SK-N-SH (cell line): Measurements from ENCODE around the gene SRRM2. TPM values are rescaled to one million over a fixed set of nuclear protein-coding genes. Genes with fewer than 3 reads are reported as not detected.

Source experiments
- CTCF ChIA-PET: fragments of 300-600, 350-600 bp; formaldehyde crosslinking; extraction: SDS; loops from one replicate; lab custom pipeline; 2021; lab: Yijun Ruan, JAX
- POLR2A ChIA-PET: fragments of 350-600 bp; sonication (Branson Sonifier 250); formaldehyde crosslinking; extraction: SDS; loops from one replicate; lab custom pipeline; 2020; ENCODE audit warnings: antibody characterized with exemption, inconsistent platforms; lab: Yijun Ruan, JAX
- DNase-seq: peaks from one replicate; pipeline ENCODE4 v3.0.0; 2012
- H2AFZ ChIP-seq: fragments of 200-600 bp; sonication (generic); 2 replicates; pipeline ENCODE4 v1.8.1; 2016; ENCODE audit warnings: antibody characterized with exemption, mild to moderate bottlenecking, low read depth
- H3F3A ChIP-seq: fragments of 200-600 bp; sonication (generic); replicated peaks from 2 replicates; pipeline ENCODE3; 2016; ENCODE audit warnings: antibody characterized with exemption, mild to moderate bottlenecking; ENCODE audit not compliant: insufficient read depth
- H3K27ac ChIP-seq, 2 experiments: fragments of 200-500 bp in 1 of 2; fragments of 200-600 bp in 1 of 2; sonication (Bioruptor generic) in 1 of 2; sonication (generic), shearing (Covaris generic) in 1 of 2; 2 replicates each; pipeline versions ENCODE4 v1.5.1 to v1.6.1; 2014 to 2016; ENCODE audit warnings: low read depth in 2 of 2, inconsistent platforms in 1 of 2, low read length in 1 of 2, mild to moderate bottlenecking in 1 of 2, mixed read lengths in 1 of 2
- H3K27me3 ChIP-seq: fragments of 200-600 bp; sonication (generic), shearing (Covaris generic); 2 replicates; pipeline ENCODE4 v1.6.1; 2016; ENCODE audit warnings: mixed run types; ENCODE audit not compliant: insufficient read depth
- H3K36me3 ChIP-seq, 2 experiments: fragments of 200-500 bp in 1 of 2; fragments of 200-600 bp in 1 of 2; sonication (Bioruptor generic) in 1 of 2; sonication (generic) in 1 of 2; replicated peaks in 1 of 2; 2 replicates each; pipeline versions ENCODE3 to v1.5.1; 2014 to 2016; ENCODE audit warnings: low read length in 1 of 2, mild to moderate bottlenecking in 1 of 2; ENCODE audit not compliant: insufficient read depth in 2 of 2, control insufficient read depth in 1 of 2
- H3K4me1 ChIP-seq, 2 experiments: fragments of 200-500 bp in 1 of 2; fragments of 200-600 bp in 1 of 2; sonication (Bioruptor generic) in 1 of 2; sonication (generic), shearing (Covaris generic) in 1 of 2; 2 replicates each; pipeline versions ENCODE4 v1.5.1 to v1.6.1; 2014 to 2016; ENCODE audit warnings: low read depth in 1 of 2, low read length in 1 of 2, mixed run types in 1 of 2; ENCODE audit not compliant: insufficient read depth in 2 of 2, control insufficient read depth in 1 of 2
- H3K4me2 ChIP-seq: fragments of 200-600 bp; sonication (generic), shearing (Covaris generic); 2 replicates; pipeline ENCODE4 v1.6.1; 2017; ENCODE audit warnings: mixed run types
- H3K4me3 ChIP-seq, 2 experiments: fragments of 200-500 bp in 1 of 2; fragments of 200-600 bp in 1 of 2; sonication (Bioruptor generic) in 1 of 2; sonication (generic), shearing (Covaris generic) in 1 of 2; 2 replicates each; pipeline versions ENCODE4 v1.5.1 to v1.8.1; 2014 to 2016; ENCODE audit warnings: low read depth in 2 of 2, inconsistent platforms in 1 of 2, low read length in 1 of 2, mild to moderate bottlenecking in 1 of 2, mixed read lengths in 1 of 2, moderate library complexity in 1 of 2
- H3K79me2 ChIP-seq: fragments of 200-600 bp; sonication (generic); 2 replicates; pipeline ENCODE4 v1.8.1; 2017; ENCODE audit warnings: mild to moderate bottlenecking; ENCODE audit not compliant: insufficient read depth
- H3K9ac ChIP-seq: fragments of 200-600 bp; sonication (generic); 2 replicates; pipeline ENCODE4 v1.6.1; 2017; ENCODE audit warnings: mixed run types
- H3K9me2 ChIP-seq: fragments of 200-600 bp; sonication (generic); 2 replicates; pipeline ENCODE4 v1.6.1; 2017; ENCODE audit warnings: mixed run types
- H3K9me3 ChIP-seq: fragments of 200-600 bp; sonication (generic); 2 replicates; pipeline ENCODE4 v1.6.1; 2017; ENCODE audit warnings: mixed run types, mild to moderate bottlenecking, moderate library complexity
- H4K20me1 ChIP-seq: fragments of 200-600 bp; sonication (generic); 2 replicates; pipeline ENCODE4 v1.6.1; 2017; ENCODE audit warnings: mild to moderate bottlenecking, mixed run types; ENCODE audit not compliant: insufficient read depth
- FOXM1 ChIP-seq: IDR thresholded peaks from 2 replicates; pipeline ENCODE4 v1.4.0; 2012; ENCODE audit warnings: low read depth, mild to moderate bottlenecking
- GABPA ChIP-seq: IDR thresholded peaks from 2 replicates; pipeline ENCODE4 v1.4.0; 2012; ENCODE audit warnings: low read depth, mild to moderate bottlenecking
- MXI1 ChIP-seq: IDR thresholded peaks from 2 replicates; pipeline ENCODE4 v1.6.1; 2012; ENCODE audit warnings: mild to moderate bottlenecking, low read depth, low read length, improper control_type of control experiment
- POLR2AphosphoS5 ChIP-seq: IDR thresholded peaks from 2 replicates; pipeline ENCODE4 v1.6.1; 2012; ENCODE audit warnings: low read depth, low read length
- RAD21 ChIP-seq: IDR thresholded peaks from 2 replicates; pipeline ENCODE4 v1.6.1; 2012; ENCODE audit warnings: mild to moderate bottlenecking, low read length
- RFX5 ChIP-seq: IDR thresholded peaks from 2 replicates; pipeline ENCODE4 v1.6.1; 2012; ENCODE audit warnings: mild to moderate bottlenecking, improper control_type of control experiment, low read length
- TCF12 ChIP-seq: IDR thresholded peaks from 2 replicates; pipeline ENCODE4 v1.4.0; 2012
- TEAD4 ChIP-seq: IDR thresholded peaks from 2 replicates; pipeline ENCODE4 v1.4.0; 2012; ENCODE audit warnings: mild to moderate bottlenecking, borderline replicate concordance; ENCODE audit not compliant: insufficient read depth
- WGBS: methylation state at CpG from one replicate; pipeline ENCODE4 v1.1.6; 2017; ENCODE audit warnings: low lambda C conversion rate; 5-methylcytosine and 5-hydroxymethylcytosine counted together
- polyA plus RNA-seq, 3 experiments: library from polyadenylated mRNA; depleted of rRNA; stranded (reverse); fragments of >200 nt; gene quantifications; 2 replicates each; pipeline ENCODE4 v1.2.3, GENCODE V29; 2012
- small RNA-seq, 7 experiments: library from RNA; depleted of rRNA; stranded (forward); fragments of <200 nt; gene quantifications; one replicate each; pipeline ENCODE3, GENCODE V24; 2012
- TF ChIP-seq, protein P1 (sequence below): fragments of 200-600 bp; sonication (generic); IDR thresholded peaks from 2 replicates; pipeline ENCODE4 v1.6.1; 2017; ENCODE audit warnings: antibody characterized with exemption, mild to moderate bottlenecking, moderate library complexity
- TF ChIP-seq, protein P2 (sequence below): fragments of 150-350 bp; IDR thresholded peaks from 2 replicates; pipeline ENCODE4 v1.6.1; 2016; ENCODE audit warnings: mild to moderate bottlenecking, low read depth, low read length
- TF ChIP-seq, protein P3 (sequence below): IDR thresholded peaks from 2 replicates; pipeline ENCODE4 v1.4.0; 2012; ENCODE audit warnings: low read depth, borderline replicate concordance

SRRM2 gene
- polyA plus RNA-seq, 1 of the 3 experiments (the other 2 are of a cell fraction) = 143 TPM

DNA sequence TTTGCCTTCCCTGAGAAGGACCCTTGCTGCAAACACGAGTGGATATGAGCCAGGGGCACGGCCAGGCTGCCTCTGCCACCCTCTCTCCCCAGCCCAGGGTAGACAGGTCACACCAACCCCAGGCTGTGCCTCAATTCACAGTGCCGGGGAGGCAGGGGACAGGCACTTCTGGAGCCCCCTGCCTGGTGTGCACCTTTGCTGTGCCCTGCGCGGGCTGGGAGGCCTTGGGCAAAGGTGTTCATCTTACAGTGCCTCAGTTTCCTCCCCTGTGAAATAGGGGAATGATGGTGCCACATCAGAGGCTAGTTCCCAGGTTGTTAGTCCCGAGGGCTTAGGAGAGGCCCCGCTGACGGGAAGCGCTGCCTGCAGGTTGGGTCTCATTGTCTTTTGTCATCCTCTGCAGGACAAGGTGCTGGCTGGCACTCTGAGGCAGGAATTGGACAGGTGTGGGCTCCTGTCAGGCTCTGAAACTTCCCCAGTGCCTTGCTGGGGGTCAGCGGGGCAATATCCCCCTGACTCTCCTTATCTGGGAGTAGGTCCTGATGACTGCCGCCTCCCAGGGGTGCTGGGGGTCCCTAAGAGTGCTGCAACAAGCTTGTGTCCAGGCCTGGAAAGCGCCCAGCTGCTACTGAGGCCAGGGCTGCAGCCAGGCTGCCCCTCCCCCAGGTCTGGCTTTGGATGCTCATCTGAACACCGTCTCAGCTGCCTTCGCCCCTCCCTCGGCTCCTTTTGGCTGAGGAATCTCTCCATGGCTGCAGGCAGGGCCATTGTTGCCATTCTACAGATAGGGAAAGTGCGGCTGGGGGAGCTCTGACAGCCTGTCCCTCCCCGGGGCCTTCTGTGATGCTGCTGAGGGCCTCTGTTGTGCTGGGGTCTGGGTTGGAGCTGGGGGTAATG lies 67.7 kb downstream of the SRRM2 start:
- Histone ChIP-seq H3K9me2 (no peaks in the 10 kb centered on the region), H3K79me2 (no peaks in the 10 kb centered on the region), H3F3A (no peaks in the 10 kb centered on the region), H3K9ac (no peak overlapping the region), H4K20me1 (no peaks in the 10 kb centered on the region), H3K27ac (peak overlapping the region in 1 of 2 experiments; percentile 14; a peak in 1 of 4 replicates), H2AFZ (no peak overlapping the region), H3K36me3 (no peaks in the 10 kb centered on the region), H3K4me2 (no peak overlapping the region), H3K9me3 (no peaks in the 10 kb centered on the region), H3K4me1 (peaks cover 0 to 24% of the 10 kb centered on the region in 2 experiments; a peak in 1 of 4 replicates), H3K27me3 (no peaks in the 10 kb centered on the region), H3K4me3 (no peak overlapping the region)
- no peak for TF ChIP-seq RAD21
- no peak for TF ChIP-seq MXI1
- TF ChIP-seq, protein P1, sequence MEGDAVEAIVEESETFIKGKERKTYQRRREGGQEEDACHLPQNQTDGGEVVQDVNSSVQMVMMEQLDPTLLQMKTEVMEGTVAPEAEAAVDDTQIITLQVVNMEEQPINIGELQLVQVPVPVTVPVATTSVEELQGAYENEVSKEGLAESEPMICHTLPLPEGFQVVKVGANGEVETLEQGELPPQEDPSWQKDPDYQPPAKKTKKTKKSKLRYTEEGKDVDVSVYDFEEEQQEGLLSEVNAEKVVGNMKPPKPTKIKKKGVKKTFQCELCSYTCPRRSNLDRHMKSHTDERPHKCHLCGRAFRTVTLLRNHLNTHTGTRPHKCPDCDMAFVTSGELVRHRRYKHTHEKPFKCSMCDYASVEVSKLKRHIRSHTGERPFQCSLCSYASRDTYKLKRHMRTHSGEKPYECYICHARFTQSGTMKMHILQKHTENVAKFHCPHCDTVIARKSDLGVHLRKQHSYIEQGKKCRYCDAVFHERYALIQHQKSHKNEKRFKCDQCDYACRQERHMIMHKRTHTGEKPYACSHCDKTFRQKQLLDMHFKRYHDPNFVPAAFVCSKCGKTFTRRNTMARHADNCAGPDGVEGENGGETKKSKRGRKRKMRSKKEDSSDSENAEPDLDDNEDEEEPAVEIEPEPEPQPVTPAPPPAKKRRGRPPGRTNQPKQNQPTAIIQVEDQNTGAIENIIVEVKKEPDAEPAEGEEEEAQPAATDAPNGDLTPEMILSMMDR = no peak
- TF ChIP-seq GABPA = no peak
- no peak for TF ChIP-seq TEAD4
- TF ChIP-seq RFX5 = no peak
- TF ChIP-seq, protein P2, sequence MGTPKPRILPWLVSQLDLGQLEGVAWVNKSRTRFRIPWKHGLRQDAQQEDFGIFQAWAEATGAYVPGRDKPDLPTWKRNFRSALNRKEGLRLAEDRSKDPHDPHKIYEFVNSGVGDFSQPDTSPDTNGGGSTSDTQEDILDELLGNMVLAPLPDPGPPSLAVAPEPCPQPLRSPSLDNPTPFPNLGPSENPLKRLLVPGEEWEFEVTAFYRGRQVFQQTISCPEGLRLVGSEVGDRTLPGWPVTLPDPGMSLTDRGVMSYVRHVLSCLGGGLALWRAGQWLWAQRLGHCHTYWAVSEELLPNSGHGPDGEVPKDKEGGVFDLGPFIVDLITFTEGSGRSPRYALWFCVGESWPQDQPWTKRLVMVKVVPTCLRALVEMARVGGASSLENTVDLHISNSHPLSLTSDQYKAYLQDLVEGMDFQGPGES = no peak
- no peak for TF ChIP-seq FOXM1
- TF ChIP-seq, protein P3, sequence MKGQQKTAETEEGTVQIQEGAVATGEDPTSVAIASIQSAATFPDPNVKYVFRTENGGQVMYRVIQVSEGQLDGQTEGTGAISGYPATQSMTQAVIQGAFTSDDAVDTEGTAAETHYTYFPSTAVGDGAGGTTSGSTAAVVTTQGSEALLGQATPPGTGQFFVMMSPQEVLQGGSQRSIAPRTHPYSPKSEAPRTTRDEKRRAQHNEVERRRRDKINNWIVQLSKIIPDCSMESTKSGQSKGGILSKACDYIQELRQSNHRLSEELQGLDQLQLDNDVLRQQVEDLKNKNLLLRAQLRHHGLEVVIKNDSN = no peak
- no peak for TF ChIP-seq TCF12
- TF ChIP-seq POLR2AphosphoS5 = no peak
- 62% methylated on average over 11 of the region's 17 CpGs for WGBS
- CTCF ChIA-PET = no interaction called here
- POLR2A ChIA-PET = interaction anchor here (1.5 kb wide), 1 partner anchor 43 kb away, joined by 6 read pairs; the partner anchor contains the start of gene ELOB
- no peak for DNase-seq

Small RNA genes within 50 kb of the gene (small RNA-seq; reads per million reads assigned to genes)
- 0 to 1.3 (median 0) reads per million in 7 experiments for gene SNORA3C

Other genes starting within 250 kb of the SRRM2 start
- 30.2 and 80.1 TPM in 2 replicates for gene ATP6V0C, start 238.7 kb upstream of the SRRM2 start, polyA plus RNA-seq (2012; rRNA removed)
- gene AMDHD2, start 232.3 kb upstream of the SRRM2 start, polyA plus RNA-seq (2012; rRNA removed) = 38.1 and 50.7 TPM in 2 replicates
- not detected in 2 replicates for gene CEMP1, start 221.2 kb upstream of the SRRM2 start, polyA plus RNA-seq (2012; rRNA removed)
- gene PDPK1, start 214.6 kb upstream of the SRRM2 start, polyA plus RNA-seq (2012; rRNA removed) = 22.0 and 33.4 TPM in 2 replicates
- gene KCTD5, start 70.1 kb upstream of the SRRM2 start, polyA plus RNA-seq (2012; rRNA removed) = 53.4 and 57.1 TPM in 2 replicates
- 7.6 and 7.7 TPM in 2 replicates for gene PRSS27, start 32.4 kb upstream of the SRRM2 start, polyA plus RNA-seq (2012; rRNA removed)
- 327 and 329 TPM in 2 replicates for gene ELOB, start 24.6 kb downstream of the SRRM2 start, polyA plus RNA-seq (2012; rRNA removed)
- not detected in 2 replicates for gene PRSS33, start 34.9 kb downstream of the SRRM2 start, polyA plus RNA-seq (2012; rRNA removed)
- gene PRSS41, start 45.8 kb downstream of the SRRM2 start, polyA plus RNA-seq (2012; rRNA removed) = not detected in 2 replicates
- not detected in 2 replicates for gene PRSS21, start 64.6 kb downstream of the SRRM2 start, polyA plus RNA-seq (2012; rRNA removed)
- 0.26 and 0.47 TPM in 2 replicates for gene ZG16B, start 77.7 kb downstream of the SRRM2 start, polyA plus RNA-seq (2012; rRNA removed)
- not detected in 2 replicates for gene PRSS22, start 105.5 kb downstream of the SRRM2 start, polyA plus RNA-seq (2012; rRNA removed)
- 56.4 and 64.8 TPM in 2 replicates for gene FLYWCH2, start 130.6 kb downstream of the SRRM2 start, polyA plus RNA-seq (2012; rRNA removed)
- 22.4 and 30.1 TPM in 2 replicates for gene FLYWCH1, start 159.3 kb downstream of the SRRM2 start, polyA plus RNA-seq (2012; rRNA removed)
- 0.24 and 0.77 TPM in 2 replicates for gene KREMEN2, start 211.6 kb downstream of the SRRM2 start, polyA plus RNA-seq (2012; rRNA removed)
- 8.4 and 8.8 TPM in 2 replicates for gene PAQR4, start 216.7 kb downstream of the SRRM2 start, polyA plus RNA-seq (2012; rRNA removed)
- gene PKMYT1, start 227.8 kb downstream of the SRRM2 start, polyA plus RNA-seq (2012; rRNA removed) = 5.3 and 8.5 TPM in 2 replicates